Measurements from ENCODE around the gene AWAT2. TPM values are rescaled to one million over a fixed set of nuclear protein-coding genes. Genes with fewer than 3 reads are reported as not detected.

AWAT2 gene
- total RNA-seq, 2 donors from 2014 or later = 0.30 TPM; not detected in 1

- Mint-ChIP-seq H3K27ac (no peak overlapping the region), H3K36me3 (no peaks in the 10 kb centered on the region), H3K9me3 (no peaks in the 10 kb centered on the region)
- DNase-seq (ENCODE audit: low spot score in 2 of 2) (no peak), ATAC-seq (no peak)
Measured at GRCh38 chrX:70046978-70047377, 2.8 kb downstream of the AWAT2 start.

- H3K9me3 Mint-ChIP-seq = no peaks in the 10 kb centered on the region
- H3K36me3 Mint-ChIP-seq = no peaks in the 10 kb centered on the region
- no peak for ATAC-seq
- H3K27ac Mint-ChIP-seq = no peak overlapping the region
- DNase-seq (ENCODE audit: low spot score in 2 of 2) = no peak
Measured at GRCh38 chrX:70044541-70045245, 5.0 kb downstream of the AWAT2 start.

- no peak for DNase-seq (ENCODE audit: low spot score in 2 of 2)
- no peaks in the 10 kb centered on the region for H3K36me3 Mint-ChIP-seq
- H3K9me3 Mint-ChIP-seq = no peaks in the 10 kb centered on the region
- no peak overlapping the region for H3K27ac Mint-ChIP-seq
- ATAC-seq = no peak
Measured at GRCh38 chrX:70043685-70044084, 6.1 kb downstream of the AWAT2 start.

- no peak for DNase-seq (ENCODE audit: low spot score in 2 of 2)
- ATAC-seq = no peak
- no peaks in the 10 kb centered on the region for H3K36me3 Mint-ChIP-seq
- H3K27ac Mint-ChIP-seq = no peak overlapping the region
- no peaks in the 10 kb centered on the region for H3K9me3 Mint-ChIP-seq
Measured at GRCh38 chrX:70042399-70043371, 7.1 kb downstream of the AWAT2 start.

GRCh38 chrX:70041993-70042392, 7.7 kb downstream of the AWAT2 start:
- no peaks in the 10 kb centered on the region for H3K9me3 Mint-ChIP-seq

GRCh38 chrX:70039758-70040157, 10.0 kb downstream of the AWAT2 start:
- DNase-seq (ENCODE audit: low spot score in 2 of 2) (no peak), ATAC-seq (no peak)
- Mint-ChIP-seq H3K36me3 (no peaks in the 10 kb centered on the region), H3K9me3 (no peaks in the 10 kb centered on the region), H3K27ac (no peak overlapping the region)

More at GRCh38 chrX:70041993-70042392, 7.7 kb downstream of the AWAT2 start:
- no peak for DNase-seq (ENCODE audit: low spot score in 2 of 2)
- Mint-ChIP-seq H3K27ac (no peak overlapping the region), H3K36me3 (no peaks in the 10 kb centered on the region)
- no peak for ATAC-seq

- H3K9me3 Mint-ChIP-seq = no peaks in the 10 kb centered on the region
- ATAC-seq = no peak
Measured at GRCh38 chrX:70038951-70039350, 10.8 kb downstream of the AWAT2 start.

GRCh38 chrX:70038515-70038914, 11.2 kb downstream of the AWAT2 start:
- no peak for DNase-seq (ENCODE audit: low spot score in 2 of 2)
- Mint-ChIP-seq H3K9me3 (no peaks in the 10 kb centered on the region), H3K36me3 (no peaks in the 10 kb centered on the region), H3K27ac (no peak overlapping the region)
- ATAC-seq = no peak

More at GRCh38 chrX:70038951-70039350, 10.8 kb downstream of the AWAT2 start:
- DNase-seq (ENCODE audit: low spot score in 2 of 2) = no peak
- H3K27ac Mint-ChIP-seq = no peak overlapping the region
- no peaks in the 10 kb centered on the region for H3K36me3 Mint-ChIP-seq

- no peaks in the 10 kb centered on the region for H3K36me3 Mint-ChIP-seq
- DNase-seq (ENCODE audit: low spot score in 2 of 2) = no peak
- ATAC-seq = no peak
- no peaks in the 10 kb centered on the region for H3K9me3 Mint-ChIP-seq
- H3K27ac Mint-ChIP-seq = peak overlapping the region in 1 of 2 donors; percentile 22
Measured at GRCh38 chrX:70034646-70035045, 15.1 kb downstream of the AWAT2 start.

GRCh38 chrX:70033348-70034051, 16.2 kb downstream of the AWAT2 start:
- DNase-seq (ENCODE audit: low spot score in 2 of 2) (peak in 1 of 2 donors; percentile 38), ATAC-seq (peak; percentile 56 to 58)
- no peaks in the 10 kb centered on the region for H3K9me3 Mint-ChIP-seq
- H3K36me3 Mint-ChIP-seq = no peaks in the 10 kb centered on the region
- H3K27ac Mint-ChIP-seq = no peak overlapping the region

- DNase-seq (ENCODE audit: low spot score in 2 of 2) (no peak), ATAC-seq (no peak)
- Mint-ChIP-seq H3K36me3 (no peaks in the 10 kb centered on the region), H3K9me3 (no peaks in the 10 kb centered on the region), H3K27ac (no peak overlapping the region)
Measured at GRCh38 chrX:70032792-70033191, 16.9 kb downstream of the AWAT2 start.

- no peak overlapping the region for H3K27ac Mint-ChIP-seq
- DNase-seq (ENCODE audit: low spot score in 2 of 2) (peak in 1 of 2 donors; percentile 54), ATAC-seq (peak; percentile 72 to 76)
- no peaks in the 10 kb centered on the region for H3K9me3 Mint-ChIP-seq
- H3K36me3 Mint-ChIP-seq = no peaks in the 10 kb centered on the region
Measured at GRCh38 chrX:70030301-70030767, 19.4 kb downstream of the AWAT2 start.

- no peak overlapping the region for H3K27ac Mint-ChIP-seq
- ATAC-seq = no peak
- DNase-seq (ENCODE audit: low spot score in 2 of 2) = no peak
- no peaks in the 10 kb centered on the region for H3K36me3 Mint-ChIP-seq
- no peaks in the 10 kb centered on the region for H3K9me3 Mint-ChIP-seq
Measured at GRCh38 chrX:70029863-70030262, 19.9 kb downstream of the AWAT2 start.

GRCh38 chrX:70026851-70027200, 22.9 kb downstream of the AWAT2 start:
- Mint-ChIP-seq H3K36me3 (no peaks in the 10 kb centered on the region), H3K27ac (no peak overlapping the region), H3K9me3 (no peaks in the 10 kb centered on the region)
- ATAC-seq (no peak), DNase-seq (ENCODE audit: low spot score in 2 of 2) (no peak)

GRCh38 chrX:70026112-70026850, 23.5 kb downstream of the AWAT2 start:
- no peak for DNase-seq (ENCODE audit: low spot score in 2 of 2)
- Mint-ChIP-seq H3K9me3 (no peaks in the 10 kb centered on the region), H3K27ac (no peak overlapping the region), H3K36me3 (no peaks in the 10 kb centered on the region)
- ATAC-seq = no peak

GRCh38 chrX:70025464-70025863, 24.3 kb downstream of the AWAT2 start:
- DNase-seq (ENCODE audit: low spot score in 2 of 2) (no peak), ATAC-seq (peak in 1 of 2 donors; percentile 26)
- H3K27ac Mint-ChIP-seq = no peak overlapping the region
- H3K36me3 Mint-ChIP-seq = no peaks in the 10 kb centered on the region
- no peaks in the 10 kb centered on the region for H3K9me3 Mint-ChIP-seq
